SU-DHL-6 (cell line): ENCODE measurements around the gene ERICH4.
"Not testable (repeated sequence)": the region's sequence is repeated elsewhere in the genome, so short reads cannot be mapped to it uniquely, and the experiment has no call there.

Source experiments
- H2AFZ ChIP-seq: fragments of 200-600 bp; sonication (generic); 2 replicates; pipeline ENCODE4 v1.6.1; 2014; ENCODE audit warnings: low read depth, mild to moderate bottlenecking, moderate library complexity, mixed read lengths, antibody characterized with exemption, low read length; ENCODE audit not compliant: severe bottlenecking
- H3F3A ChIP-seq: fragments of 200-600 bp; shearing (Covaris generic); 2 replicates; pipeline ENCODE4 v1.6.0; 2016; ENCODE audit warnings: antibody characterized with exemption, mild to moderate bottlenecking; ENCODE audit not compliant: insufficient read depth
- H3K27ac ChIP-seq: fragments of 200-600 bp; sonication (generic); 2 replicates; pipeline ENCODE4 v1.5.1; 2016; ENCODE audit warnings: low read depth, mild to moderate bottlenecking, low read length, moderate library complexity, mixed read lengths
- H3K27me3 ChIP-seq: fragments of 200-600 bp; sonication (generic), shearing (Covaris generic); 2 replicates; pipeline ENCODE4 v1.6.0; 2014; ENCODE audit warnings: mild to moderate bottlenecking, low read length
- H3K36me3 ChIP-seq: fragments of 200-600 bp; sonication (generic); 2 replicates; pipeline ENCODE4 v1.6.1; 2014; ENCODE audit warnings: mild to moderate bottlenecking, low read length, mixed read lengths
- H3K4me2 ChIP-seq: fragments of 300-600, 200-600 bp; shearing (Covaris generic), sonication (generic); 2 replicates; pipeline ENCODE4 v1.6.0; 2014; ENCODE audit warnings: low read length, low read depth, mild to moderate bottlenecking; ENCODE audit not compliant: poor library complexity, severe bottlenecking
- H3K4me3 ChIP-seq: fragments of 200-600 bp; sonication (generic); 2 replicates; pipeline ENCODE4 v1.5.1; 2014; ENCODE audit warnings: antibody characterized with exemption, low read length, mild to moderate bottlenecking, mixed read lengths; ENCODE audit not compliant: insufficient read depth, poor library complexity, severe bottlenecking
- H3K79me2 ChIP-seq: fragments of 200-600 bp; sonication (generic); 2 replicates; pipeline ENCODE4 v1.6.1; 2014; ENCODE audit warnings: mild to moderate bottlenecking, low read length, moderate library complexity; ENCODE audit not compliant: insufficient read depth
- H3K9ac ChIP-seq: fragments of 200-600 bp; sonication (generic); 2 replicates; pipeline ENCODE4 v1.7.0; 2014; ENCODE audit warnings: mild to moderate bottlenecking, low read length
- H3K9me2 ChIP-seq: fragments of 200-600 bp; sonication (generic); replicated peaks from 2 replicates; pipeline ENCODE4 v1.6.1; 2014; ENCODE audit warnings: low read length; ENCODE audit not compliant: insufficient read depth
- H3K9me3 ChIP-seq: fragments of 200-600 bp; sonication (generic); 2 replicates; pipeline ENCODE4 v1.6.1; 2014; ENCODE audit warnings: low read length, mixed read lengths; ENCODE audit not compliant: insufficient read depth
- H4K20me1 ChIP-seq: fragments of 200-600 bp; sonication (generic); 2 replicates; pipeline ENCODE4 v1.6.1; 2014; ENCODE audit warnings: low read depth, mild to moderate bottlenecking, antibody characterized with exemption, low read length, moderate library complexity, mixed read lengths
- CTCF ChIP-seq: fragments of 200-600 bp; sonication (generic); IDR thresholded peaks from one replicate; pipeline ENCODE4 v1.5.1; 2017; ENCODE audit warnings: antibody characterized with exemption, mild to moderate bottlenecking, low read length, moderate library complexity; ENCODE audit not compliant: insufficient read depth, poor library complexity, severe bottlenecking
- EZH2phosphoT487 ChIP-seq: fragments of 200-600 bp; sonication (generic), shearing (Covaris generic); conservative IDR thresholded peaks from 2 replicates; pipeline ENCODE4 v1.6.1; 2018; ENCODE audit warnings: mild to moderate bottlenecking, antibody characterized with exemption, low read length, moderate library complexity, mixed read lengths

The ERICH4 gene

GRCh38 chr19:41480336-41480735 is 37.4 kb downstream of the ERICH4 start:
- no peaks in the 10 kb centered on the region for H3K36me3 ChIP-seq
- H3K4me2 ChIP-seq, result no peak overlapping the region
- no peaks in the 10 kb centered on the region for H3K27me3 ChIP-seq
- H3K4me3 ChIP-seq, result no peak overlapping the region
- TF ChIP-seq CTCF (no peak), EZH2phosphoT487 (no peak)
- H3F3A ChIP-seq, result no peaks in the 10 kb centered on the region
- H3K9me2 ChIP-seq, result no peaks in the 10 kb centered on the region
- H4K20me1 ChIP-seq, result no peaks in the 10 kb centered on the region
- no peak overlapping the region for H3K9ac ChIP-seq
- no peaks in the 10 kb centered on the region for H3K9me3 ChIP-seq
- H2AFZ ChIP-seq, result no peak overlapping the region
- H3K79me2 ChIP-seq, result no peaks in the 10 kb centered on the region
- no peak overlapping the region for H3K27ac ChIP-seq

GRCh38 chr19:41484822-41485221 is 41.9 kb downstream of the ERICH4 start:
- no peak overlapping the region for H3K4me3 ChIP-seq
- H3K9me3 ChIP-seq, result no peaks in the 10 kb centered on the region
- H2AFZ ChIP-seq, result no peak overlapping the region
- no peaks in the 10 kb centered on the region for H3F3A ChIP-seq
- no peak overlapping the region for H3K9ac ChIP-seq
- H3K9me2 ChIP-seq, result no peaks in the 10 kb centered on the region
- H3K79me2 ChIP-seq, result no peaks in the 10 kb centered on the region
- H3K27ac ChIP-seq, result no peak overlapping the region
- no peaks in the 10 kb centered on the region for H3K36me3 ChIP-seq
- H4K20me1 ChIP-seq, result no peaks in the 10 kb centered on the region
- H3K27me3 ChIP-seq, result no peaks in the 10 kb centered on the region
- TF ChIP-seq EZH2phosphoT487, result no peak
- no peak overlapping the region for H3K4me2 ChIP-seq

GRCh38 chr19:41486953-41487352 is 44.0 kb downstream of the ERICH4 start:
- H3K79me2 ChIP-seq, H3K27ac ChIP-seq, H3F3A ChIP-seq, H4K20me1 ChIP-seq, H3K4me3 ChIP-seq, H3K9me3 ChIP-seq, H3K4me2 ChIP-seq, H3K9ac ChIP-seq, H3K27me3 ChIP-seq, H2AFZ ChIP-seq, H3K9me2 ChIP-seq, H3K36me3 ChIP-seq: not testable (repeated sequence)

GRCh38 chr19:41492843-41493242 is 49.9 kb downstream of the ERICH4 start:
- Histone ChIP-seq H3K4me3 (no peak overlapping the region), H3K9me2 (no peaks in the 10 kb centered on the region), H3K4me2 (no peak overlapping the region), H3K27me3 (no peaks in the 10 kb centered on the region), H4K20me1 (no peaks in the 10 kb centered on the region), H3K9ac (no peak overlapping the region), H3K36me3 (no peaks in the 10 kb centered on the region), H3K79me2 (no peaks in the 10 kb centered on the region), H3F3A (no peaks in the 10 kb centered on the region), H2AFZ (no peak overlapping the region), H3K27ac (no peak overlapping the region), H3K9me3 (no peaks in the 10 kb centered on the region)
- TF ChIP-seq CTCF (no peak), EZH2phosphoT487 (no peak)
